NCI-H526 treated with DMSO at 0.1 percent for 48 hours (cell line): ENCODE measurements around the gene CD59.
A peak's percentile ranks its signal among the peaks of the same experiment; 100 is the strongest.

Experiments used
- DNase-seq: peaks from one replicate; lab custom pipeline; 2025; lab: John Stamatoyannopoulos, UW

Gene CD59, protein sequence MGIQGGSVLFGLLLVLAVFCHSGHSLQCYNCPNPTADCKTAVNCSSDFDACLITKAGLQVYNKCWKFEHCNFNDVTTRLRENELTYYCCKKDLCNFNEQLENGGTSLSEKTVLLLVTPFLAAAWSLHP

DNA sequence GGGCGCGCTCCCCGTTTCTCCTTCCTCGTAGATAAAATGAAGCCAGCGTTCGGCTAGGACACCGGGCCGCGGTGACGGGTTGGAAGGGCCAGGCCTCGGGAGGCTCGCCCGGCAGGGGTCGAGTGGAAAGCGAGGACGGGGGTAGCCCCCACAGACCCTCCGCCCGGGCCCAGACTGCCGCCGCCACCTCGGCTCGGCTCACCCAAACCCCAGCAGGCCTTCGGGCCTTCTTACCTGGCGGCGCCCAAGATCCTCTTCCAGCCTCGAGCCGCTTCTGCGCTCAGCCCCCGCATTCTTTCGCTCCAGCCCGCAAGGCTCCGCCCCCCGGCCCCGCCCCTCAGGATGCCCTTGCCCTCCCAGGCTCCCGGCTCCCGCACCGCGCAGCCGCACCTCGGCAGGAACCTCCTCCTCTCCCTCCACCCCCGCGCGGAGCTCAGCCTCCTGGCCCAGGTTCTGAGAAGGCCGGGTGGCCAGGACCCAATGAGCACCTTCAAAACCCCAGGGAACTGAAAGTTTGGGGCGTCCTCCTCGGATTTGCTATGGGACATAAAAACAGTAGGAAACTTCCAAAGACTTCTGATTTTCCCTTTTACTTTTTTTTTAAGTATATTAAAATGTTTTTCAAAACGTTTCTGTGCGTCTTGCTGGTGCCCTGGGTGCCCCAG, at the start of gene CD59:
Gene CD59 (minus strand): TSS at position 276 of the 665 bp plus-strand sequence. CDS start 13,978 bp downstream, outside the sequence.
- DNase-seq = peak; percentile 91

DNA sequence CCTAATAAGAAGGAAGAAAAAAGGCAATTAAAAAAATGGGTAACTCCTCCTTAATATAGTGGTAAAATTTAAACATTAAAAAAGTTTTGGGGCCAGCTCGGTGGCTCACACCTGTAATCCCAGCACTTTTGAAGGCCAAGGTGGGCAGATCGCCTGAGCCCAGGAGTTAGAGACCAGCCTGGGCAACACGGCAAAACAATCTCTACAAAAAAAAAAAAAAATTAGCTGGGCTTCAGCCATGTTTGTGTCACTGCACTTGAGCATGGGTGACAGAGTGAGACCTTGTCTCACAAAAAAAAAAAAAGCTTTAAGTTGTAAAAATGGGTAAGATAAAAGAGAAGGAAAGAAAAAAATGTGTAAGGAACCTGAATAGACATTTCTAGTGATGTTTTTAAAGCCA, 49.4 kb upstream of the CD59 start:
- no peak for DNase-seq

DNA sequence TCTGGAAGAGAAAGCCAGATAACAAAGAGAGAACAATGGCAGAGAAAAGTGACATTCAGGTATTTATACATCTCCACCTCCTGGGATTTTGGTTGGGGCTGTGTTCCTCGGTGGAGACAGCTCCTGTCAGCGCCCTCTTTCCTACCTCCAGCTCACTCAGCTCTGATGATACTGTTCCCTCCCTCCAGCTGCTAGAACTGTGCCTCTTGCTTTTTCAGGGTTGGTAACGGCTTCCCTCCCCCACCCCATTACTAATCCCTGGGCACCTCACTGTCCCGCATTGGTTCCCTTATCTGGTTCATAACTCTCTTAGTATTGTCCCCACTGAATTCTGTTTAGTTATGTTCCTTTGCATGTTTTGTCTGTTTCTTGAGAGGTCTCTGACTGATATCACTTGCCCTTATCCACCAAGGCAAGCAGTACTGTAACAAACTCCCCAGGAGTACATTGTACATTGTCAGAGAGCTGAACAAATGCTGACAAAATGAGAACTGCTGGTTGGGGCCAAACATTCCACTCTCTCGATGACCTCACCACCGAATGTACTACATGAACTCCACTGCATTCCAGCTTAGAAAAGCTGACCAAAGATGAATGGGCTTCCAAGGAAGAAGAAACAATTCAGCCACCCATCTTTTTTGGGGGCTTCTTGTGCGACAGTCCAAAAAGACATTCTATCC, 43.8 kb upstream of the CD59 start:
- DNase-seq = no peak

DNA sequence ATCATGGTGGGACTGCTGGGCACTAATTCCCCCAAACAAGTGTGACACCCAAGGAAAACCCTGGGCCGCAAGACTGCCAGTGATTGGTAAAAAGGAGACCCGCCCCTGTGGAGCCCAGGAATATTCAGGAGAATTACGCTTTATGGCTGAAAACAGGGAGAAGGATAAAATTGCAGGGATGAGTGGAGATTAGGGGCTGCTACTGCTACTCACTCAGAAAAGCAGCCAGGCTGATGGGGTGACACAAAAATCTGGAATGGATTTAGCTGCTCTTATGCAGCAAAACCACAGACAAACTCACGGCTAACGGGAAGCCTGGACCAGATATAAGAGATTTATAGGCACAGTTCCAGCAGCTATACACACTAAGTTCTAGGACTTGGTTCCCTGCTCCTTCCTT, 42.5 kb upstream of the CD59 start:
- no peak for DNase-seq

DNA sequence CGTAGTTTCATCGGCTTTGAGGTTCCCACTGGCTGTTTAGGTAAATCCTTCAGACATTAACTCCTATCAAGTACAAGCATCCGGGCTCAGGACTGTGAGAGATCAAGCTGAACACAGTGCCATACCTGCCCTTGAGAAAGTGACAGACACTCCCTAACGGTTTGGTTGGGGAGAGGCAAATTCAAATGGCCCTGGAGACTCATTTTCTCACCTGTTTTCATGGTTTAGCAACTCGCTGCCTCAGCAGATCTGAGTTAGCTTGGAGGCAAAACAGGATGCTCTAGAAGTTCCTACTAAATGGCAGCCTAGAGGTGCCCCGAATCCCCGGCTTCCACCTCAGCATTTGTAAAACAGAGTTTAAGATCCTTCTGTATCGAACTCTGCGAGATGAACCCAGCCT, 41.7 kb upstream of the CD59 start:
- DNase-seq = no peak

DNA sequence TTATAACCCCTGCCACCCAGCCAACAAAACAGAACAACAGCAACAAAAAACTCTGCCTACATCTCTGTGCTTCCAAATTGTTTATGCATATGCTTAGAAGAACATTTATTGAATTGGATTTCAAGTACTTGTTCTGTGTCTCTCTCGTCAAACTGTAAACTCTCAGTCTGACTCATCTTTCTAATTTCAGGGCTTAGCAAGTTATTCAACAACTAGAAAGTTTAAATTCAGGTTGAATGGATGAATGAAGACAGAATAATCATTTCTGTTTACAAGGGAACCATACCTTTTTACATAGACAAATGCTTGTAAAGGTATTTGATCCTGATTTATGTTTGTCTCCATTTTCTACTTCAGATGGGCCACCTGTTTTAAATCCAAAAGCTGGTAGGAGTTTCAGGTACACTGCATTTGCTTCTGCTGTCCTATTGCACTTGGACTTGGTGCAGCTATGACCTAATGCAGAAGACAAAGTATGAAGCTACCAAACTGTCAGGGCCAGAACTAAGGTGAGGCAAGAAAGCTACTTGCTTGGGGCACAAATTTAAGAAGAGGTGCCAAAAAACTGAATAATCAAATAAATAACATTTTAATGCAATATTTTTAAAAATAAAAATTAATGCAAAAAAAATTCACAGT, 39.7 kb upstream of the CD59 start:
- DNase-seq = no peak

DNA sequence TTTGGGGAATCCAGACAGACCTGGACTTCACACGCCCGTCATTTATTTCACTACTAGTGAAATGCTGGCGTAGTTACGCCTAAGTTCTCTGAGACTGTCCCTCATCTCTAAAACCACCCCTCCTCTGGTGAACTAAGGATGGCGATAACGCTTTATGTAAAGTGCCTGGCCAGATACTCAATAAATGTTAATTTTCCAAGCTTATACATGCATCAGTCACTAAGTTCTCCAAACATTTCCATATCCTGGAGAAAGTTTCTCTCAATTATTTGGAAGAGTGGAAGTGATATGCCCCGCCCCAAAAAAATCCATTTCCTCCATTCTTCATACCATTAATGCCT, 39.2 kb upstream of the CD59 start:
- DNase-seq = no peak

DNA sequence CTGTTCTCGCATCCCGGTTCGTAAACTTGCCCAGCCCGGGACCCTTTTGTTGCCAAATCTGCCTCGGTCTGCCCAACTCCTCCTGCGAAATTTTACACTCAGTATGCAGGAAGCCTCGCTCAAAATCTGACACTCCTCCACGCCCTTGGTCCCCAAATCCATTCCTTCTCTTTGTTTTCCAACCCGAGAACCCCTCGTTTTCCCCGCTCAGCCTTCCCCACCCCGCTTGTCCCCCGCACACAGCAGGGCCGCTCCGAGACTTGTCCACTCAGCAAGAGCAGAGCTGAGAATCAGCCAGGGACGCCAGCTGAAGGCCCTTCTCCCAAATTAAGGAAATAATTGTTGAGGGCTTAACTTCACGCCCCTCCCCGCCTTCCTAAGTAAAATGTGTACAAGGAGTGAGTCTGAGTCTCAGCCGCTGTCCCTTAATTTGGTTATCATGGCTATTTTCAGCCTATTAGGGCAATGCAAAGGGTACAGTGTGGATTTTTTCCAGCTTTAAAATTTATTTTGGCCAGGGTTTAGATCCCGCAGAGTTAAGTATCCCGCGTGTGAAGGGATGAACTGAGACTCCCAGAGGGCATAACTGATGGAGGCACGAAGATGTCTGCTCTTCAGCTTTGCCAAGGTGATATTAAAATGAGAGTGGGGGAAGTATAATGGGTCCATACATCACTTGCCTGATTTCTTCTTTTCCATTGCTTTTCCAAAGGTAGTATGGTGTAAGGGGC, 38.7 kb upstream of the CD59 start:
- no peak for DNase-seq

DNA sequence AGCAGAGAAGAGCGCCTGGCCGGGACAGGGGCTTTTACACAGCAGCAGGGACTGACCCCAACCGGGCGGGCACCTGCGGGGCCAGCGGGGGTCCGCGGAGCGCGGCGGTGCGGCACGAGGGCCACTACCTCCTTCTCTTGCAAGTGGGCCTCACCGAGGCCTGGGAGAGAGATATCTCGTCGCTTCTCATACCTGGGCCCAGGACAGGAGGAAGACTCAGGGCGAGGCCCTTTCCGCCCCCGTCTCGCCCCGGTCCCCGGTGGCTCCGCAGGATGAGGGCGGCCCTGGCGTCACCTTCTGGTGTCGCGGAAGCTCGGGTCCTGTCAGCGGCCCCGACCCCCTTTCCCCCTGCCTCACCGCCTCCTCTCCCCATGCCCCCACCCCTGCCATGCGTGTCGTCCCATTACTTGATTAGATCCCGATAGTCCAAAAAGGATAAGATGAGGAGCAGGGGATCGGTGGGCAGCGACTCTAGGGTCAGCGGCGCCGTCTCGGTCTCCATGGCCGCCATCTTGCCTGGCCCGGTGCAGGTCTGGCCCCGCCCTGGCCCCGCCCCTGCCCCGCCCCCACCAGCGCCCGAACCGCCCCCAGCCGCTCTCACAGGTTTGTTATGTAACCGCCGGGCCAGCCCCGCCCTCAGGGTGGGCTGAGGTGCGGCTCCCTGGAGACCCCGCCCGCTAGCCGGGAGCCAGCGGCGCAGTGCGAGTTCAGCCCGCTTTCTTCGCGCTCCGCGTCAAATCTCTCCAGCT, 37.9 kb upstream of the CD59 start, which contains the start of gene FBXO3:
Gene FBXO3 (minus strand): TSS at position 534 of the 749 bp plus-strand sequence. CDS start 23 bp downstream, at position 511.
- DNase-seq = peak; percentile 83

DNA sequence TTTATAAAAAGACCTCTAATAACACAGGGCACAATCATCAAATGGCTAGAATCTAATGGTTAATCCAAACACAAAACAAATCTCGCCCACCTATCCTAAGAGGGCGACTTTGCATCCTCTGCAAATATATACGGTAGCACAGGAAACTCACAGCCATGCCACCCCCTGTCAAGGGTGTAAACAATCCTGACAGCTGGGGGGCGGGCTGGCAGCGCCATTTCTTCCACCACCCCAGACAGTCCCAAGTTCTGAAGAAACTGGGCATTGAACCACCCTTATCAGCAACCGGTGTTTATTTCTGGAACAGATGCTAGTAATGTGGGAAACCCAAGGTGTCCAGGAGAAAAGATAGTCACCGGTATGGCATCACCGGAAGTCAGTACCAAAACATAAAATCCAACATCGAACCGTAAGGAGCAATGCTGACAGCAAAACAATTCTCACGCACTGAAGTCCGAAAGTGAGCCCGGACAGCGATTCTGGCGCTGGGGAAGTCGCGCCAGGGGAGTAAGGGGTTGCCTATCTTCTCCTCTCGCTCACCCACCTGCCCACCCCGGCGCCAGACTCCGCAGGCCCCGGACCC, 37.3 kb upstream of the CD59 start:
- no peak for DNase-seq

DNA sequence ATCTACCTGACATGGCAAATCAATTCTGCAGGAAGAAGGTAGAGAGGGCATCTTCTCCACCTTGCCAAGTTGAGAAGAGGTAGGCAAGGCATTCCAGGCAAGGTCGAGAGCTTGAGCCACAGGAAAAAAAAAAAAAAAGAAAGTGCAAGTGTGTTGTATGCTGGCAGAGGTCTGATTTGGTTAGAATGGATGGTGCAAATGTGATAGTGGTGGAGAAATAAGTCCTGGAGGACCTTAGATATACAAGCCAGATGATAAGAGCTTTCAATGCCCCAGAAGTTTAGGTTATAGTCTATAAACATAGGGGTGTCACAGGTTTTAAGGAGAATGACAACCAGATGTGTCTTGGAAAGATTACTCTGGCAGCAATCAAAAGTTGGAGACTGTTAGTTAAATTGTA, 36.6 kb upstream of the CD59 start:
- no peak for DNase-seq

DNA sequence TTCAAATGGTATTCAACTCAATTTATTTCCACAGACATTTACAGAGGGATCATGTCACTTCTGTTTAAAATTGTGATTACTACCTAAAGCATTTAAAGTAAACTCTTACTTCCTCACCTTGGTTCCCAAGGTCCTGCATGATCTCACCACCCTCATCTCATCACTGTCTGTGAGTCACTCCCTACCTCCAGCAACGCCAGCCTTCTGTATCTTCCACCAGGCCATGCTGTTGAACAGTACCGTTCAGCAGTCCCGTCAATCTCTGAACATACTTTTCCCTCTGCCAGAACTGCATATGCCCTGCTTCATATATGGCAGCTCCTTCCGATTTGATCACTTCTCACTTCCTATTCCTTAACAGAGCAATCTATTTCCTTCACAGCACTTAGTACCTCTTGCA, 36.1 kb upstream of the CD59 start:
- no peak for DNase-seq

DNA sequence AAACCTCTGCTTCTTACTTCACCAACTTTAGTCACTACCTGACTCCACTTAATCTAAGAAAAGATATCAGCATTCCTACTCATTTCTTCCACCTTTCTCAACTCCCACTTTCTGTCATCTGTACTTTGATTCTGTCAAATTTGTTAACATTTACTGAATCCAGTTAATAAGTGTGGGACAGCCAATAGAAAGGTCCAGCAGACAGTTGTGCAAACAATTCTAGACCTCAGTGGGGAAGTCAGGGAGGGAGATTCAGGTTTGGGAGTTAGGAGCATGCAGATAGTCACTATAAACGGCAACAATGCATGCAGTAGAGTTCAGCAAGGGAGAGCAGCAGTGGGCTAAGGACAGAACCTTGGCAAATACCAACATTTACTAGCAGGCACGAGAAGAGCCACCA, 34.0 kb upstream of the CD59 start:
- no peak for DNase-seq

DNA sequence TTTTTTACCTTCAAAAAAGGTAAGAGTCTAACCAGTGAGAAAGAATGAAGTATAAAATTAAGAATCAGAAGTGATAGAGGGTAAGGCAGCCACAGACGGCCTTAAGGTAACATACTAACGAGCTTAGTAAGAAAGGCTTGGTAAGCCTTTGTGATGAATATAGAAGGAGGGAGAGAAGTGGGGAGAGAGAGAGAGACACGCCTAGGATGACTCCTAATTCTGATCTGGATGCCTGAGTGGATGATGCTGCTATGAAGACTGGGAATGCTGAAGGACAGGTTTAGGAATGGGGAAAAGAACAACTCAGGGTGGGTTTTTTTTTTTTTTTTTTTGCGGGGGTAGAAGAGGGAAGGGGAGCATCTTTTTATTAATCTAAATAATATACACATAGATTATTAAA, 33.3 kb upstream of the CD59 start:
- no peak for DNase-seq

DNA sequence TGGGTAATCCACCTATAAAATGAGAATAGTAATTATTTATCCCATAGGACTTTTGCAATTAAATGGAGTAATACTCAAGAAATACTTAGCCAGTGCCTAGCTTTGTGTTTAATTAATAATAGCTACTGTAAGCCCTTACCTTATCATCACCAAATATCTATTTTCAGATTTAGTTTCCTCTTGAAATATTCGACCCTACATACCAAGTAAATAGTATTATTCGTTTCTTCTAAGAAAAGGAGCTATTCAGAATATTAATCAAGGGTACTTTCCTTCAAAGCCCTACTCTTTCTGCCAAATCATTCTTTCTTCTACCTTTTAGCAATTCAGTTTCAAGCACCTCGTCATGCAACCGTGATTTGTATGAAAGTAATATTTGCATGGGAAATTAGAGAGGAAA, 31.4 kb upstream of the CD59 start:
- DNase-seq = no peak

DNA sequence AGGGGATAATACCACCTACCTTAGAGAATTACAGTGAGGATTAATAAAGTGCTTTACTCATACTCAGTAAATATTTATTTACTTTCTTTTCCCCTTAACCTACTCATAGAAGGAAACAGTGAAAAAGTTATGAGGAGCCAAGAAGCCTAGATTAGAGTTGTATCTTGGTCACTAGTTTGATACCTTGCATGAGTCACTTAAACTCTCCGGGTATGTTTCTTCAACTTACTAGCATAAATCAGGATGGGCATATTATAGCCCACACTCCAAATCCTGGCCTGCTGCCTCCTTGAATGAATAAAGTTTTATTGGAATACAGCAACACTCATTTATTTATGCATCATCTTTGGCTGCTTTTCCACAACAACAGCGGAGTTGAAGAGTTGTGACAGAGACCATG, 29.9 kb upstream of the CD59 start:
- no peak for DNase-seq

DNA sequence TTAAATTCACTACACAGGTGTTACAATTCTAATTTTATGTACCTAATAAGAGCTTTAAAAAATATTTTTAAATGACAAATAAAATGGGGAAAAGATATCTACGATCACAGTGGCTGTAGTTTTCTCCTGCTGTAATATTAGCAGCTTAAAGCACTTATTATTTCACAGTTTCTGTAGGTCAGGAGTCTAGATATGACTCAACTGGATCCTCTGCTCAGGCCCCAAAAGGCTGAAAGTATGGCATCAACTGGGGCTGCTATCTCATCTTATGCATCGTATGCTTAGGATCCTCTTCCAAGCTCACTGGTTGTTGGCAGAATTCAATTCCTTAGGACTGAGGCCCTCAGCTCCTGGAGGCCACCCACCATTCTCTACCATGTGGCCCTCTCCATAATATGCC, 25.2 kb upstream of the CD59 start:
- no peak for DNase-seq

DNA sequence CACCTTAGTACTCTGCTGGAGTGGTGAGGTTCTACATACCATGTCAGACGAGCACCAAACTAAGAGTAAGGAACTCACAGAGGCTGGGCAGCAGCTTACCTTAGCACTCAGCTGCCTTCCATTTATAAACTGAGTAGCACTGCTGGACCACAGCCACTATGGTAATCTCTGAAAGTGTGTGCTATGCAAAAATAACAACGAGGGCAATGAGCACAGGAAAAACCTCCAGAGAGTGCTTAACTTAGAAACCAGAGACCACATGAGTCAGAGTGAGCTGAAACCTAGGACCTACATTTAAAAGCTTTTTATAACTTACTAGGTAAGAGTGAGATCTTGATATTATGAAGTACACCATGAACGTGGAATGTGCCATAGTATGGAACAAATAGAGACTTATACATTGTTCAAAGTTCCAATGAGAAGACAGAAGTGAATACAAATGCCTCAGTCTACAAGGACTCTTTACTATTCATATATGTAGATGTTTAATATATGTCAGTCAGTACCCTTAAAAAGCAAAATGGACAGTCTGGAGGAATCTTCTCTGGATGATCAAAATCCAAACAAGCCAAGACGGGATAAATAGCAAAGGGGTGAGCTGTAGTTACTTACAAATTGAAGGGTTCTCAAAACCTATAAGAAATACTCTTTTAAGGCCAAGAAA, 17.2 kb upstream of the CD59 start:
- no peak for DNase-seq

DNA sequence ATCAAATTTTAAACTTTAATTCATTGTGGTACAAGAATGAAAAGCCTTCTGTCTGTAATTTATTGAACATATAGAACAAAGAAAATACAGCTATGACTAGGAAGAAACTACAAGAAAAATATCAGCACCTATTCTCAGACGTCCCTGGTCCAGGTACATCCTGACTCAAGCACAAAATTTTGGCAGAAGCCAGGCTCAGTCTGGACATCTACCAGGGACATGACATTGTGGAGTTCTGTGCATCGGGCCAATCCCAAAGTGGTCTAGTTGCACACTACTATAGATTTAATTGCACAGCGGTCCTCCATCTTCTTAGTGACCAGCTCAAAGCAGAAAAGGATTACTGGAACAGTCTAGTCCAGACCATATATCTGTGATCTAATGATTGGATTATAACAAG, 15.7 kb upstream of the CD59 start:
- DNase-seq = no peak

DNA sequence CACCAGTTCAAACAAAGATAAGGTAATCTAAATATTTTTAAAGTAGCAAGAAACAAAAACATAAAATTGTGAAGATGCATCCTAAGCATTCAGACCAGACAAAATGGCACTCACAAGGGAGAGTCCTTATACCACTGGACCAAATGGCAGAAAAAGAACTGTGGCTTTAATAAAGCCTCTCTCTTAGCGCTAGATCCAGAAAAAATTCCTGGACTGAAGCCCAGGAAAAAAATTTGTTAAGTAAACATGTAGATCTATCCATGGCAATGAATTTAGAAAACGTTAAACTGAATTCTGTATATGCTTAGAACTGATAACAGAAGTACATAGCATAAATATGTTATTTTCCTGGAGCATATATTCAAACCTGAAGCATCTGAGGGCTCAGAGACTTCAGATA, 11.8 kb upstream of the CD59 start:
- peak; percentile 20 for DNase-seq

DNA sequence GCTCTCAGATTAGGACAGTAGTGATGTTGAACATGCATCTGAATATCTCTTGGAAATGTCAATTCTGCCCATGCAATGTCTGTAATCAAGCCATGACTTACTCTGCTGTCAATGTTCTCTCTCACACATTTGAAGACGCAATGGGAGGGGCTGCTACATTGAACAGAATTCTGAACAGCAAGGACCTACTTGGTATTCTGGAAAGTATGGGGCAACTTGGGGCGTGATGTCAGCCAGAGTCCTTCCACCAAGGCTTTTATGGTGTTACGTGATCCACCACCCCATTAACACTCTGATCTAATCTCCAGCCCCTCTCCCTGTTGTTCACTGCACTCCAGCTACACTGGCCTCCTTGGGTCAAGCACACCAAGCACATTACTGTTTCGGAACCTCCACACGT, 7.1 kb upstream of the CD59 start:
- DNase-seq = no peak
